NCI-H128 (cell line): ENCODE measurements around the gene ATP6V1B1.
"Not testable (repeated sequence)": the region's sequence is repeated elsewhere in the genome, so short reads cannot be mapped to it uniquely, and the experiment has no call there.

Experiments
- DNase-seq: peaks from one replicate; lab custom pipeline; 2025; ENCODE audit not compliant: unreplicated experiment; lab: John Stamatoyannopoulos, UW

Gene ATP6V1B1

DNA sequence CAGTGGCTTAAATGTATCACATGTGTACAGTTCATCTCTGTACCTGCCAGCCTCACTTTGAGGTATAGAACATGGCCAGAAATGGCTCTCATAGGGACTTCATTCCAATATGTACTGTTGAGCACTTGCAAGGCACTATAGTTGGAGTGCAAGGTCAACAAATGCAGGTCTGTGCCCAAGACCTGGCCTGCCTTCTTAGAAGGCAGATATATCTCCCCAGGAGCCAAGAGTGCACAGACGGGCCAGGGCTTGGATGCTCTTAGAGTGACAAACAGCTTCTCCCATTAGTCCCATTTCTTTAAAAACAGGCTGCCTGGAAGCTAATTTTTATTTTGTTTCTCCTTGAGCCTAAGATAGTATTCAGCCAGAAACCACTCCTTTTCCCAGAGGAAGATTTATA lies 51.7 kb downstream of the ATP6V1B1 start:
- no peak for DNase-seq

DNA sequence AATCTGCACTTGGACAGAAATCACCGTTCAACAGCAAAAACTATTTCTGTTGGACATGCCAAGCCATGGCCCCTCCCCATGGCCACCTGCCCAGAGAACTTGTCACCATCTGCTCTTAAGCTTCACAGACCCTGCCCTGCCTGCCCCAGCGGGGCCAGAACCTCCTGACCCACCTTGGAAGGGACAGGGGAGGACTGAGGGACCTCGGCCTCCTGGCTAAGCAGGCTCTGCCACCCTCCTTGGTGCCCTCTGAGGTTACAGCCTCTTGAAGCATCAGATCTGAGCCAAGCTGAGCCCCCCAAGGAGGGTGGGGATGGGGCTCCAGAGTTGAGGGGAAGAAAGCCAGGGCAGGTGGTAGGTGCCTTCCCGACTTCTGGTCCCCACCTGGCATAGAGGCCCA lies 52.5 kb downstream of the ATP6V1B1 start:
- no peak for DNase-seq

DNA sequence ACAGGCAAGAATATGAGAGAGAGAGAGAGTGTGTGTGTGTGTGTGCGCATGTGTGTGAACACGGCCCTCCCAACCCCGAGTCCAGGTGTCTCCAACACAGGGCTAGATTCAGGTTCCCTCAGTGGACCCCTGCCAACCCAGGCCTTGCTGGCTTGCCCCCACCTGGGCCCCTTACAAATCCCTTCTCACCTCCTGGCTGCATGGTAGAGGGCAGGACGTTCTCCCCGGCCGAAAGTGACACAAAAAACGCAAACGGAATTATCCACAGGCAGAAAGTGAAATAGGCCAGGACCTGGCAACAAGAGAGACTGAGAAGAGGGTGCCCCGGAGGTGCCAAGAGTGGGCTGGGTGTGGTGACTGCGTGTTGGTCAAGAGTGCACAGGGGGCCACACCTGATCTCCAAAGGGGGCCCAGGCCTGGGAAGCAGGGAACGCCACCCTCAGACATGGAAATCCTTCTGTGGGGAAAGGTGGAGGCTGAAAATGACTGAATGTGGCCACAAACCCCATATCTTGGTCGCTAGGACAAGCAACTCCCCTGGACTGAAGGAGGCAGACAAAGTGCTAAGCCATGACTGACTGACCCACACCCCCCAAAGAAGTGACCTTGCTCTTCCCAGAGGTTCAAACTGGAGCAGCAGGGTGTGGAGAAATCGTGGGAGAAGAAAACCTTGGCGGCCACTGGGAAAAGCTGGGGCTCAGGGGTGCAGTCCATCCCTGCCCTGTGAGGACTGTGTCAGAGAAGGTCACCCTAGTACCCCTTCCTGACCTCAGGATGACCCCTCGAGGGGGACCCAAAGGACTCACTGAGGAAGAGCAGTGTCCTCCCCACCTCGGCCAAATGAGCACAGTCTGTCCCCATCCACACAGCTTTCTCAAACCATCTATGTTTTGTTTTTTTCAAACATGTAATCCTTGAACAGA lies 53.3 kb downstream of the ATP6V1B1 start:
- DNase-seq = no peak

DNA sequence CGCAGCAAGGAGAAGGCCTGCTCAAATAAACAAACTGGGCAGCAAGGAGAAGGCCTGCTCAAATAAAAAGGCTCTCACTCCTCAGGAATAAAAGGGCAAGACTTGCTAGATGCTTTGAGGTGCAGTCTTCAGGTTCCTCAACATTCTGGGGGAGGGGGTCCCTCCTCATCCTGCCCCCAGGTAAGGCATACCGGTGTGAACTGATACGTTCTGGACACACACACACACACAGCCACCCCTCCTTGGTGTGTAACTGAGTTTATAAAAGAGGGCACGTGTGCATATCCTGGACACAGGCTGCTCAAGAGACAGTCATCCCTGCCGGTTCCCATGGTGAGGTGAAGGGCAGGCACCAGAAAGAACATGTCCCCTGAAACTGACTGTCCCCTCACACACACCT lies 54.5 kb downstream of the ATP6V1B1 start:
- no peak for DNase-seq

DNA sequence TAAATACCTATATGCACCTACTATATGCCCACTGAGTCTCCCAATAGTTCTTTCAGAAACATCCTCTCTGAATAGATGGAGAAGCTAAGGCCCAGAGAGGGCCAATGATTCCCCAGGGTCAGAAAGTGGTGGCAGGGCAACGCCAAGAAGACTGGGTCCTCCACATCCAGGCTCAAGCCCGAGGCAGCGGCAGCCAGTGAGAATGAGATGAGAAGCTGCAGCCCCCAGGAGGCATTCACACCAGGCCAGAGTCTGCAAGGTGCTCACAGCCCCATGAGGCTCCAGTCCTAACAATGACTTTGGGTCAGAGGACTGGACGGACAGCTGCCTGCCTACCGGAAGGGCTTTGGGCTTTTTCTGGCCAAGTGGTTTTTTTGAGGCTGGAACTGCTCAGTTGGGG lies 55.4 kb downstream of the ATP6V1B1 start:
- no peak for DNase-seq

DNA sequence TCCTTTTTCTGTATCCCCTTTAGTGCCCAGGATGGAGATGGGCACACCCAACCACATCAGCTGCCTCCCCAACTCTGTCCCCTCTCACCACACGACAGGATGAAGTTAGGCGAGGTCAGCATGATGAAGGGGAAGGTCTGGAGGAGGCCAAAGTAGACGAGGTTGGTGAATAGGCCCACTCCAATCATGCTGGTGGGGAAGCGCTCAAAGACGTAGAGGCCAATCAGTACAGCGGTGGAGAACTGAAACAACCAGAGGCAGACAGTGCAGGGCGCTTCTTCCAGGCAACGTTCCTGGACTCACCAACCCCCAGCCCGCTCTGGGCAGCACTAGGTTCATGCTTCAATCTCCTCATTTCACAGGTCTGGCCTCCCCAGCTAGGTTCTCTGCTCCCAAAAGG lies 56.0 kb downstream of the ATP6V1B1 start:
- no peak for DNase-seq

DNA sequence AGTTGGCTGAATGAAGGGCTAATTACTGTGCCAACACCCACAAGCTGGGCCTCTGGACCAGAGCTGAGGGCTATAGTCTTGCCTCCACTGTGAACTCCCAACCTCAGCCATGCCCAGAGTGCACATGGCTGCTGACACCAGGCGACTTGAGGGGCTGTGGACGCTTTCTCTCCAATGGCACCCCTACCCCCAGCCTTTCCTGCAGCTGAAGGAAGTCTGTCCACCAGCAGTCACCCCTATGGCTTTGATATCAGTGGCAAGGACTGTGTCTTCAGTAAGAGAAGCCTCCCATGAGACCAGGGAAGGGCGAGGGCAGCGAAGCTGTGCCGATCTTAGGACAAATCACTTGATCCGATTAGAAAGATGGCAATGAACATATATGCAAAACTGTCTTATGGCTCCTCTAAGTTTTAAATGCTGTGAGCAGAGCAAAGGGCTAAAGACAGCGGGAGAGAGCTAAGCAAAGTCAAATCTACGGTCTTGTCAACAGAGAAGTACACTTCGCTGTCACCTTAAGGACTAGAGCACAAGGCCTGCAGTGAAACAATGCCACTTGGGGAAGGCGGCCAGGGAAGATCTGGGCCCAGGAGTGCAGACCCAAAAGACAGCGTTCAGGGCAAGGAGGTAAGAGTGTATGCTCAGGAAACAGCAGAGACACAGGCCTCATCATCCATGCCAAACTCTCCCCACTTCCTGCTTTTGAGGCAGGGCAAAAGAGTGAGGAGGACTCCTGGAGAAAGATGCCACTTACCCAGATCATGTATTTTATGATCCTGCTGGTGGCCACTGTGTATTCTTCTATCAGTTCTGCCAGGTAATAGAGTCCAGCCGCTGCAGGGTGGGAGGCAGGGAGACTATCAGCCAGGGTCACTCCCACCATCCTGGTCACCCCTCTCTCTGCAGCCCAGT lies 57.5 kb downstream of the ATP6V1B1 start:
- DNase-seq = no peak

DNA sequence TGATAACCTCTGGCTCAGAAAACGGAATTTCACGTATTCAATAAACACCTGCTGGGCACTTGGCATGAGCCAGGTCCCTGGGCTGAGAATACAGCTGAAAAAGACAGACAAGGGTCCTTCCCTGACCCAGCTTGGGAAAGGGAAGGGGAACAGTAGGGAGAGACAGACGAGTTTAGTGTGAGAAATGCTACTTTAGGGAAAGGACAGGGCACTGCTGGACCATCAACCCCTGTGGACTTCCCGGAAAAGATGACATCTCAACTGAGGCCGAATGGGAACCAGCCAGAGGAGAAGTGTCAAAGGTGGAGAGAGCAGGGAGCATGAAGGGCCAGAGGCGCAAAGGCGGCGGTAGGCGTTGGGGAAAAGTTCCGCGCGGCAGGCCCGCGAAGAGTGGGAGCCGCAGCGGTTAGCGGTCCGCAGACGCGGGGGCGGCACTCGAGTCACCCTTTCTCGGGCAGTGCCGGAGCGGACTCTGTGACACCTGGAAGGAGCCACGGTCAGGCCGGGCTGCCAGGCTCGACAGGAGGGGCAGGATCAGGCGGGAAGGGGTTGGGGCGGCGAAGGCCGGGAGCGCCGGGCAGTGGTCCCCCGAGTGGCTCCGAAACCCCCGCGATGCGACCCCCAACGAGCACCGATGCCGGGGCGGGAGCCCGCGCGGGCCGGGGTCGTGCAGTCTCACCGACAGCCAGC lies 58.5 kb downstream of the ATP6V1B1 start:
- no peak for DNase-seq

DNA sequence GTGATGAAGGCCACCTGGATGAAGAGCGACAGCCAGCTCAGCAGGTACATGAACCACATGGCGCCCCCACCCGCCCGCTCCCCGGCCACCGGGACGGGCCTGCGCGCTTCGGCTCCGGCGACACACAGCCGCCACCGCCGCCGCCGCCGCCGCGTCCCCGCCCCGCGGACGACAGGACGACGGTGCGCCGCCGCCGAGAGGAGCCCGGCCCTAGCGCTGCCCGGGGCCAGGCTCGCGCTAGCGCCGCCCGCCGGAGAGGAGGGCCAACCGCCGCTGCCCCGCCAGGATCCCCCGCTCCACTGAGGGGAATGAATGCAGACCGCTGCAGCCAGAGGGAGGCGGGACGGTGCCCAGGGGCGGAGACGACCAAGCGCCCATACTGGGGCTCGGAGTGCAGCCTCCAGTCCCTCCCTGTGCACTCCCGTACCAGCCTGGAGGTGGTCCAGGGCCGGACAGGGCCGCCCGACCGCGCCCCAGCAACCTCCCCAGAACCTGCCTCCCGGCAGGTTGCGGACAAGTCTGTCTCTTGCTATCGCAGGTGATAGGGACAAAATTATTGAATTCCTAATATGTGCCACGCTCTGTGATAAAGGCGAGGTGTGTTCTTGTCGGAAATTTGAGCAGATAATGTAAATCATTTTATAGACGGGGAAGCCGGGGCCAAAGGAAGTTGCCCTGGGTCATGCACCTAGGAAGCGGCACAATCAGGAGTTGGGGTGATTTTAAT lies 59.2 kb downstream of the ATP6V1B1 start, which contains the start of gene TEX261:
Gene TEX261 (minus strand): TSS at position 175 of the 727 bp plus-strand sequence. CDS start 116 bp downstream, at position 59.
- peak; percentile 74 for DNase-seq

DNA sequence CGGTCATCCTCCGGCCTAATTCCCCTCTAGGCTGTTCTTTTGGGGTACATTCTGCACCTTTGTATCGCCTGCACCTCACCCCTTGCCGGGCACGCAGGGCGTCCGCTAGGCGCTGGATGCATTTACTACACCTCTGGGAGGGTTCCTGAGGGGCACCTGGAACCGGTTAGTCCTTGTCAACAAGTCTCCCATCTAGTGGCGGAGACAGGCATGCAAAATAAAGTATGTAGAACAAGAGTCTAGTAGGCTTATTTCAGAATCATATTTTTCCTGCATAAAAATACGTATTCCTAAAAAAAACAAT lies 59.7 kb downstream of the ATP6V1B1 start:
- no peak for DNase-seq

DNA sequence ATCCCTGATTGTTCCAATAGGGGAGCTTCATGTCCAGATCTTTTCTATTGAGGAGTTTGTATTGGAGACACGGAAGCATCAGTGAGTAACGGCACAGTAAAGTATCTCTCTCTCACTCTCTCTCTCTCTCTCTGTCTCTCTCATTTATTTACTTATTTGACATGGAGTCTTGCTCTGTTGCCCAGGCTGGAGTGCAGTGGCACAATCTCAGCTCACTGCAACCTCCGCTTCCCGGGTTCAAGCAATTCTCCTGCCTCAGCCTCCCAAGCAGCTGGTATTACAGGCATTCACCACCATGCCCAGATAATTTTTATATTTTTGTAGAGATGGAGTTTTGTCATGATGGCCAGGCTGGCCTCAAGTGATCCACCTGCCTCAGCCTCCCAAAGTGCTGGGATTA lies 63.2 kb downstream of the ATP6V1B1 start:
- not testable (repeated sequence) for DNase-seq

DNA sequence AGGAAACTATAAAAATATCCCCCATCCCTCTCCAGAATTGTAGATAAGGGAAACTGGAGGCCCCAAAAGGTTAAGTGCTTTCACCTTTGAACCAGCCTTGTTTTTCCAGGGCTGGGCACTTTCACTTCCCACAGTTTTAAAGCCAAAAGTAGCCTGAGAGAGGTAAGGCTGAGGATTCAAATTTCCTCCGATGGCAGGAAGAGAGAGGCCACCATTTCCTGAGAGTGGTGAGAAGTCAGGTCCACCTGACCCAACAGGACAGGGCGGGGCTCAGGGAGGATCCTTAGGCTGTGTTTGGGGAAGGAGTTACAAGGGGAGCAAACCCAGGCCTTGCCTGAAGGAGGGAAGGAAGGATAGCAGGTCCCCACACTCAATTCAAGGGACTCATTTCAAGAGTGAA lies 63.7 kb downstream of the ATP6V1B1 start:
- no peak for DNase-seq

DNA sequence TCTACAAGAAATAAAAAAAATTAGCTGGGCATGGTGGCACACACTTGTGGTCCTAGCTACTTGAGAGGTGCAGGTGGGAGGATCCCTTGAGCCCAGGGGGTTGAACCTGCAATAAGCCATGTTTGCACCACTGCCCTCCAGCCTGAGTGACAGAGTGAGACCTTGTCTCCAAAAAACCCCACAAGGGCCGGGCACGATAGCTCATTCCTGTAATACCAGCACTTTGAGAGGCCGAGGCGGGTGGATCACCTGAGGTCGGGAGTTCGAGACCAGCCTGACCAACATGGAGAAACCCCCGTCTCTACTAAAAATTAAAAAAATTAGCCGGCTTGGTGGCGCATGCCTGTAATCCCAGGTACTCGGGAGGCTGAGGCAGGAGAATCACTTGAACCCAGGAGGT lies 64.2 kb downstream of the ATP6V1B1 start:
- not testable (repeated sequence) for DNase-seq

DNA sequence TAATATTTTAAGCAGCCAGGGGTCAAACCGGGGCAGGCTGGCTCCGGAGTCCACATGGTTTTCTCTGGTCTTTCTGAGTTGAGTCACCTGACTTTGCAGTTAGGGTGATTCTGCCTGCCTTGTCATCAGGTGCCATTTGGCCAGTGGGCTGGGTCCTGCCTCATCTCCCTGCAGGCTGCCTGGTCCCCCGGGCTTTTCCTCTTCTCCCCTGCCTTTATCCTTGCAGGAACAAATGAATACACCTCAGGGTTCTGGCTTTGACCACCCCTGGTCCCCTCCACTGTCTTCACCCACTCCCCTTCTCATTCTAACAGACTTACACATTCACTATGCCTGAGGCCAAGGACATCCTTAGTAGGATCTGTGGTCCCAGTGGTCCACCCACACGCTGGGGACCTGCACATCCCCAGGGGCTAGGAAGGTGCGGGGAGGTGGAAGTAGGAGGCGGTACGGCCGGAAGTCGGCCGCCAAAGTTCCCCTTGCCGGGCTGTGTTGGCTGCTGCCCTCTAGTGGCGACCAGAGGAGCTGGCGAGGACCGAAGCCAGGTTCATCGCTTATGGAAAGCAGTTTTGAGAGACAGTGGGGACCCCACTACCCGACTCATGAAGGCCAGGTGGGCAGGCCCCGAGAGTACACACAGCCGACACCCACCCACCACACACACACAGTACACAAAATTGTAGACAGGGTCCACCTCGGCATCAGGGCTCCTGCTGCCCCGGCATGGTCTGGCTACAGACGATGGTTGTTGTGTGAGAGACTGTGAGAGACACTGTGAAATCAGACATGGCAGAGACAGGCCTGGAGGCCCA lies 65.3 kb downstream of the ATP6V1B1 start:
- DNase-seq = no peak

DNA sequence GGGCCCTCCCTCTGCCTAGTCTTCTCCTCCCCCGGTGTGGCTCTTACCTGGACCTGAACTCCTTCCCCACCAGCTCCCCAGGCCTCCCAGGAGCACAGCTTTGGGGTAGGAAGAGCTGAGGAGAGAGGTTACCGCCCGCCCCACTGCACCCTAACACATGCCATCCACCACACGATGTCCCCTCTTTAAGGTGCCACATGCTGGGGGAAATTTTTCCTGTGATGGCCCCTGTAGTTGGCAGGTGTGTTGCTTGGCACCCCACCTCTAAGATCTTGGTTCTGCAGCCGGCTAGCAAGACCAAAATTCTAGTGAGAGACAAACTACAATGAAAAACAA lies 65.9 kb downstream of the ATP6V1B1 start:
- no peak for DNase-seq

DNA sequence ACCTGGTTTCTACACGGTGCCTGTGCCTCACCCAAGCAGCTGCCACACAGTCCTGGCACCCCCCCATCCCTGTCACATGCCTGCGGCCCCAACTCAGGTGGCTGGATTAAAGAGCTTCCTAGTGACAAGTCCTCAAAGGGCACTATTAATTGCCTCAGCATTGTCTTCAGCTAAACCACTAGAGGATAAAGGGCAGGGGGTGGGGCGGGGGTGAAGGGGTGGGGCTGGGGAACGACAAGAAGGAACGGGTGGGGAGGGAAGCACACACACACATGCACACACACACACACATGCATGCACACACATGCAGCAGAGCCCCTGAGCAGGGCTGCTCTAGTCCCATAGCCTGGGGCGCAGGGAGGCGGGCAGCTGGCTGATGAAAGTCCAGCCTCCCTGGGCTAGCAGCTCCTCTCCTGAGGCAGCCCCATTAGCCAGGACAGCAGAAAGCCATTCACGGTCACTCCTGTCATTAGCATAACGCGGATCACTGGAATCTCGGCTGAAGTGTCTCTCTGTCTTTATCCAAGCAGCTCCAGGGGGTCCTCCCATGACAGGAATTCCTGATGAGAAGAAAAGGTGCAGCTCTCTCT lies 66.4 kb downstream of the ATP6V1B1 start:
- no peak for DNase-seq

DNA sequence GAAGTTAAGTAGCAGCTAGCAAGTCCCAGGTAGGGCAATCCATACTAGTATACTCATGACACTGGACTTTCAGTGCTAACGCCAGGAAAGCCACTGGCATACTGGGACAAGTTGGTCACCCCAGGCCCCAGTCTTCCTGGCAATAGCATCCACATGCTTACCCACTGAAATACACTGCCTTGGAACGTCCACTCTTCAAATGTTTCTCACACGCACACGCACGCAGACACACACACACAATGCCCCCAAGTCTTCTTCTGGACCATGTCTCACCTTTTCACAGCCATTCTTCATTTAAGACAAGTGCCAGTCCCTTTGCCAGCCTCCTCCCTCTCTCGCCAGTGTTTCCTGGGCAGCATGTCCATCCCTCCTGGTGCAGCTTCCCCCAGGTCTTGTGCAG lies 67.7 kb downstream of the ATP6V1B1 start:
- DNase-seq = no peak

DNA sequence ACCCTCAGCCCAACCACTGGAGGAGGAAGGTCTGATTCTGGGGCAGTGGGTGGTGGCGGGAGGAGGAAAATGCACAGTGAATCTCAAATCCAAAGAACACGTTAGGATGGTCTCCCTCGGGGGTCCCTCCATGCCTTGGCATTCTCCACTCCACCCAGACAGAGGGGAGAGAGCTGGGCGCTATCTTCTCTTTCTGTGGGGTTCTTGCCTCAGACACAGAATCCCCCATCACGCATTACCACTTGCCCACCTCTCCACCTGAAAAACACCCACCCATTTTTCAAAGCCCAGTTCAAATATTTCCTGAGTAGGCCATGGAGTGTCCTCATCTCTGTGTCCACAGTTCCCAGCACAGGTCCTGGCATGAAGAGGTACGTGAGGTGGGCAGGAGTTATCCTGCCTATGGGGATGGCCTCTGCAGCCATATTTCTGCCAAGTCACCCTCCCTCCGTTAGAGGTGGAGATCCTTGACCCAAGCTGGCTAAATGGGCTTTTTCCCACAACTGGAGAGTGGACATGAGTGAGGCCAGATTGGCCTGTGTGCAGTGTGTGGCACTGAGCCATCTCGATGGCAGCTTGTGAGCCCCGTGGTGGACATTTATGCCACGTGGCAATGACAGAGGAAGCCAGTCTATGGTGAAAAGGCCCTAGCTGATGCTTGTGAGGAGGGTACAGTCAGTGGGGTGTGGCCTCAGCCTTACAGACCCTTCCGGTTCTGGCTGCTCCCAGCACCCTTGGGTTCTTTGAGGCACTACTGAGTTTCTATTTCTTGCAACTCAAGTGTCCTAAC lies 68.5 kb downstream of the ATP6V1B1 start:
- DNase-seq = no peak

DNA sequence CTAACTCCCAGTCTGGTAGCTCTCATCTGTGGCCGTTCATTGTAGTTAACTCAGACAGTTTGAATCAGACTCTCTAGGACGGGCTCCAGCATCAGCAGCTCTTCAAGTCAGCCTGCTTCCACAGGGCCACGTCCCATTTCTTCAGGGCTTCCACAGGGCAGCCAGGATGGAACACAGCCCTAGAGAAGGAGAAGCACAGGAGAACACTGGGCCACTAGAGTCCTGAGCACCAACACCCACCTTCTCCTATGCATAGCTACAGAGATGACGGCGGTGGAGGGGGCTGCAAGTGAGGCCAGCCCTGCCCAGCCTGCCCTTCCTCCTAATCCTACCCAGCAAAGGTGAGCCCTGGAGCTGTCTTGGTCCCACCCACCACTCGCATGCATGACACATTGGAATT lies 69.2 kb downstream of the ATP6V1B1 start:
- DNase-seq = no peak
